NT2/D1 (cell line): ENCODE results near the gene LPP.

ENCODE experiments used
- YY1 ChIP-seq: IDR thresholded peaks from 2 replicates; pipeline ENCODE4 v1.6.1; 2011; ENCODE audit not compliant: insufficient read length, insufficient read depth
- ZNF274 ChIP-seq: IDR thresholded peaks from 2 replicates; pipeline ENCODE4 v1.6.1; 2011; ENCODE audit warnings: mild to moderate bottlenecking, low read depth, low read length

- TF ChIP-seq YY1 (no peak), ZNF274 (no peak)
These were observed 600.3 kb downstream of the LPP start for GRCh38 chr3:188754267-188754666.
